HCT116 (cell line): ENCODE results near the gene GPC5. TPM values are rescaled to one million over a fixed set of nuclear protein-coding genes. Genes with fewer than 3 reads are reported as not detected.

Source experiments
- ATAC-seq: fragments of 200-7000 bp; cut with Tn5 transposase; 2 replicates; pipeline ENCODE4 v1.9.1; 2020; ENCODE audit warnings: mild to moderate bottlenecking, moderate library complexity
- BruUV-seq: library from RNA; stranded (reverse); fragments of 400-500 nt; replicated peaks from 2 replicates; lab custom pipeline; 2021; lab: Mats Ljungman, UMichigan
- CTCF ChIA-PET: fragments of 300-600 bp; sonication (Branson Sonifier 250); formaldehyde crosslinking; loops from one replicate; lab custom pipeline; 2021; ENCODE audit warnings: antibody characterized with exemption; lab: Charles Lee
- POLR2A ChIA-PET: fragments of 300-600, 350-600 bp; sonication (Branson Sonifier 250); formaldehyde crosslinking; loops from one replicate; lab custom pipeline; 2021; ENCODE audit warnings: antibody characterized with exemption; lab: Charles Lee
- RAD21 ChIA-PET, 2 experiments: fragments of 300-600 bp; sonication (Branson Sonifier 250); formaldehyde crosslinking; loops; one replicate each; lab custom pipeline; 2023; ENCODE audit warnings: low total read pairs in 2 of 2; ENCODE audit not compliant: uncharacterized antibody in 2 of 2, unreplicated experiment in 2 of 2, low non-redundant PET in 1 of 2; lab: Charles Lee
- DNase-seq: peaks from one replicate; pipeline ENCODE4 v3.0.0-alpha.2; 2010; ENCODE audit warnings: low read depth, low spot score
- H2AFZ ChIP-seq: fragments of 200-600 bp; shearing (Covaris generic), sonication (generic); 2 replicates; pipeline ENCODE4 v1.6.1; 2017; ENCODE audit warnings: low read depth, mixed run types, mixed read lengths, antibody characterized with exemption, low read length; ENCODE audit not compliant: poor library complexity, severe bottlenecking
- H3K27ac ChIP-seq: 2 replicates; pipeline ENCODE4 v1.5.1; 2012; ENCODE audit warnings: low read depth, low read length
- H3K27me3 ChIP-seq: fragments of 200-600 bp; sonication (generic); 2 replicates; pipeline ENCODE4 v1.6.1; 2016; ENCODE audit warnings: mixed run types, low read length, mixed read lengths; ENCODE audit not compliant: insufficient read depth
- H3K36me3 ChIP-seq, 2 experiments: fragments of 200-500 bp in 1 of 2; fragments of 200-600 bp in 1 of 2; sonication (Bioruptor generic) in 1 of 2; sonication (generic) in 1 of 2; 2 replicates each; pipeline versions ENCODE4 v1.5.1 to v1.6.1; 2014 to 2016; ENCODE audit warnings: low read length in 2 of 2, inconsistent platforms in 1 of 2, mixed read lengths in 1 of 2, mixed run types in 1 of 2; ENCODE audit not compliant: insufficient read depth in 2 of 2, control insufficient read depth in 1 of 2
- H3K4me1 ChIP-seq, 2 experiments: fragments of 200-600 bp in 1 of 2; sonication (generic) in 1 of 2; 2 replicates each; pipeline versions ENCODE4 v1.5.1 to v1.6.1; 2012 to 2017; ENCODE audit warnings: low read length in 2 of 2, inconsistent platforms in 1 of 2, mild to moderate bottlenecking in 1 of 2, mixed read lengths in 1 of 2, mixed run types in 1 of 2, moderate library complexity in 1 of 2; ENCODE audit not compliant: insufficient read depth in 2 of 2, control insufficient read depth in 1 of 2
- H3K4me2 ChIP-seq: fragments of 200-600 bp; sonication (generic); 2 replicates; pipeline ENCODE4 v1.6.1; 2017; ENCODE audit warnings: mixed run types, low read length, mixed read lengths
- H3K4me3 ChIP-seq, 2 experiments: fragments of 200-600 bp in 1 of 2; sonication (generic) in 1 of 2; replicated peaks in 1 of 2; 2 replicates each; pipeline ENCODE4 v1.5.1; 2011 to 2016; ENCODE audit warnings: low read length in 2 of 2, control low read depth in 1 of 2, low read depth in 1 of 2, mild to moderate bottlenecking in 1 of 2, mixed read lengths in 1 of 2, mixed run types in 1 of 2
- H3K79me2 ChIP-seq: fragments of 200-600 bp; sonication (generic); 2 replicates; pipeline ENCODE4 v1.6.1; 2017; ENCODE audit warnings: mild to moderate bottlenecking, mixed run types, low read length, moderate library complexity, mixed read lengths; ENCODE audit not compliant: insufficient read depth
- H3K9ac ChIP-seq: fragments of 200-600 bp; sonication (generic); 2 replicates; pipeline ENCODE4 v1.6.1; 2016; ENCODE audit warnings: low read length, mixed read lengths
- H3K9me2 ChIP-seq: fragments of 200-600 bp; sonication (generic), shearing (Covaris generic); 2 replicates; pipeline ENCODE4 v1.6.1; 2017; ENCODE audit warnings: mixed run types, mild to moderate bottlenecking, moderate library complexity; ENCODE audit not compliant: insufficient read depth
- H3K9me3 ChIP-seq, 2 experiments: fragments of 200-500 bp in 1 of 2; fragments of 200-600 bp in 1 of 2; sonication (Bioruptor generic) in 1 of 2; sonication (generic) in 1 of 2; 2 replicates each; pipeline ENCODE4 v1.6.1; 2014 to 2017; ENCODE audit warnings: low read length in 2 of 2, mixed read lengths in 2 of 2, inconsistent platforms in 1 of 2, low read depth in 1 of 2, mild to moderate bottlenecking in 1 of 2, mixed run types in 1 of 2, moderate library complexity in 1 of 2; ENCODE audit not compliant: control insufficient read depth in 1 of 2, insufficient read depth in 1 of 2
- H4K20me1 ChIP-seq: fragments of 200-600 bp; sonication (generic), shearing (Covaris generic); 2 replicates; pipeline ENCODE4 v1.6.1; 2017; ENCODE audit warnings: mixed run types, mild to moderate bottlenecking, moderate library complexity; ENCODE audit not compliant: insufficient read depth
- ATF3 ChIP-seq: IDR thresholded peaks from 2 replicates; pipeline ENCODE4 v1.6.1; 2012
- CBX3 ChIP-seq: IDR thresholded peaks from 2 replicates; pipeline ENCODE4 v1.6.1; 2012; ENCODE audit warnings: low read depth
- CTCF ChIP-seq, 3 experiments: fragments of 200-600 bp in 1 of 3; sonication (generic) in 1 of 3; IDR thresholded peaks in 2 of 3; conservative IDR thresholded peaks in 1 of 3; 2 replicates each; pipeline ENCODE4 v1.5.1; 2012 to 2017; ENCODE audit warnings: low read depth in 2 of 3, low read length in 2 of 3, antibody characterized with exemption in 1 of 3, borderline replicate concordance in 1 of 3, control low read depth in 1 of 3, mild to moderate bottlenecking in 1 of 3, mixed read lengths in 1 of 3, mixed run types in 1 of 3, moderate library complexity in 1 of 3; ENCODE audit not compliant: insufficient read depth in 1 of 3
- EGR1 ChIP-seq: IDR thresholded peaks from 2 replicates; pipeline ENCODE4 v1.6.1; 2012; ENCODE audit warnings: low read depth
- ELF1 ChIP-seq: IDR thresholded peaks from 2 replicates; pipeline ENCODE4 v1.6.1; 2012; ENCODE audit warnings: low read depth, borderline replicate concordance
- FOSL1 ChIP-seq: IDR thresholded peaks from 2 replicates; pipeline ENCODE4 v1.6.1; 2012; ENCODE audit warnings: low read depth
- JUND ChIP-seq: IDR thresholded peaks from 2 replicates; pipeline ENCODE4 v1.6.1; 2012
- MAX ChIP-seq: IDR thresholded peaks from 2 replicates; pipeline ENCODE4 v1.6.1; 2012
- POLR2A ChIP-seq: IDR thresholded peaks from 2 replicates; pipeline ENCODE4 v1.7.0; 2011; ENCODE audit warnings: borderline replicate concordance; ENCODE audit not compliant: insufficient read depth, insufficient read length; ENCODE audit errors: extremely low read depth
- RAD21 ChIP-seq: IDR thresholded peaks from 2 replicates; pipeline ENCODE4 v1.6.1; 2012; ENCODE audit warnings: low read depth, mild to moderate bottlenecking
- REST ChIP-seq: IDR thresholded peaks from 2 replicates; pipeline ENCODE4 v1.6.1; 2012; ENCODE audit warnings: low read depth
- SIN3A ChIP-seq: IDR thresholded peaks from 2 replicates; pipeline ENCODE4 v1.6.1; 2012; ENCODE audit warnings: low read depth
- SP1 ChIP-seq: IDR thresholded peaks from 2 replicates; pipeline ENCODE4 v1.6.1; 2012; ENCODE audit warnings: low read depth
- SRF ChIP-seq: IDR thresholded peaks from 2 replicates; pipeline ENCODE4 v1.6.1; 2012; ENCODE audit warnings: low read depth
- YY1 ChIP-seq: IDR thresholded peaks from 2 replicates; pipeline ENCODE4 v1.6.1; 2011; ENCODE audit warnings: low read length, low read depth, moderate library complexity, mild to moderate bottlenecking; ENCODE audit not compliant: insufficient replicate concordance; ENCODE audit errors: extremely low read depth
- ZBTB33 ChIP-seq: IDR thresholded peaks from 2 replicates; pipeline ENCODE4 v1.6.1; 2011; ENCODE audit warnings: mild to moderate bottlenecking, low read length, moderate library complexity; ENCODE audit not compliant: insufficient replicate concordance; ENCODE audit errors: extremely low read depth
- ZFX ChIP-seq: fragments of 450-650 bp; IDR thresholded peaks from 2 replicates; pipeline ENCODE4 v1.6.1; 2017
- ZNF274 ChIP-seq: fragments of 200-500 bp; sonication (Bioruptor generic); IDR thresholded peaks from 2 replicates; pipeline ENCODE4 v1.6.1; 2014; ENCODE audit warnings: mild to moderate bottlenecking, low read depth, low read length, inconsistent platforms
- intact Hi-C: fragments of 100-400 bp; cut with micrococcal nuclease; formaldehyde crosslinking; loops from 2 replicates; pipeline ENCODE4 v1.10.0; 2022
- total RNA-seq: library from RNA; stranded (reverse); gene quantifications from one replicate; pipeline ENCODE4 v1.2.1, GENCODE V29; 2021; ENCODE audit not compliant: unreplicated experiment

GPC5 gene
- total RNA-seq, 1 experiment from 2014 or later, result not detected

GRCh38 chr13:92225861-92226260, 827.4 kb downstream of the GPC5 start:
- no peak overlapping the region for H3K9ac ChIP-seq
- no peak for DNase-seq
- H3K4me3 ChIP-seq, result no peak overlapping the region
- H3K4me2 ChIP-seq, result no peak overlapping the region
- ChIA-PET CTCF (no interaction called here), POLR2A (no interaction called here), RAD21 (no interaction called here)
- H3K27me3 ChIP-seq, result no peaks in the 10 kb centered on the region
- BruUV-seq, result no TSS peak
- H2AFZ ChIP-seq, result no peak overlapping the region
- H3K9me2 ChIP-seq, result no peaks in the 10 kb centered on the region
- H3K36me3 ChIP-seq, result no peaks in the 10 kb centered on the region
- H3K9me3 ChIP-seq, result peaks cover 14 to 37% of the 10 kb centered on the region in 2 experiments; a peak in 3 of 4 replicates
- H3K4me1 ChIP-seq, result no peaks in the 10 kb centered on the region
- intact Hi-C loops, result no loop called here
- H4K20me1 ChIP-seq, result no peaks in the 10 kb centered on the region
- H3K27ac ChIP-seq, result no peak overlapping the region
- H3K79me2 ChIP-seq, result no peaks in the 10 kb centered on the region
- ATAC-seq, result no peak
- TF ChIP-seq POLR2A (no peak), ZBTB33 (no peak), ZNF274 (no peak), YY1 (no peak), ZFX (no peak), SRF (no peak), SP1 (no peak), ATF3 (no peak), CBX3 (no peak), RAD21 (no peak), REST (no peak), EGR1 (no peak), CTCF (IDR thresholded peaks at IDR 0.05 in 2 of 3, conservative IDR thresholded peaks at IDR 0.05 in 1 of 3; ENCODE audit: borderline replicate concordance in 1 of 3, insufficient read depth in 1 of 3, low read depth in 2 of 3, low read length in 2 of 3) (no peak), SIN3A (no peak), JUND (no peak), ELF1 (no peak), MAX (no peak), FOSL1 (no peak)
- TF ChIP-seq, all 23 proteins: peak for 0
